Measurements from ENCODE around the gene VGF.

The VGF gene

GRCh38 chr7:101169838-101170551 lies 4.6 kb upstream of the VGF start (continued):
- TF ChIP-seq ZNF16 (tag by site-specific recombination; IDR thresholded peaks at IDR 0.05; ENCODE audit: low read depth): no peak
- TF ChIP-seq ZNF394 (tag by site-specific recombination; IDR thresholded peaks at IDR 0.05; ENCODE audit: borderline replicate concordance): no peak
- TF ChIP-seq REPIN1 (tag by site-specific recombination; IDR thresholded peaks at IDR 0.05; ENCODE audit: low read depth): no peak
- no peak for TF ChIP-seq WT1 (tag by site-specific recombination; IDR thresholded peaks at IDR 0.05)
- no peak; the same call in none of the 2 replicates for TF ChIP-seq ZNF629 (tag by site-specific recombination; IDR thresholded peaks at IDR 0.05)
- TF ChIP-seq ZBTB8A (tag by site-specific recombination; IDR thresholded peaks at IDR 0.05): no peak
- TF ChIP-seq ZNF2 (tag by site-specific recombination; IDR thresholded peaks at IDR 0.05): 0 out of 2 replicates have a peak, but pooled peaks have one; percentile 66
- no peak for TF ChIP-seq GFI1B (tag by site-specific recombination; IDR thresholded peaks at IDR 0.05)
- no peak for TF ChIP-seq OVOL3 (tag by site-specific recombination; IDR thresholded peaks at IDR 0.05)
- TF ChIP-seq ZFP3 (tag by site-specific recombination; IDR thresholded peaks at IDR 0.05; ENCODE audit: low read depth): no peak
- TF ChIP-seq ZNF555 (tag by site-specific recombination; conservative IDR thresholded peaks at IDR 0.05): no peak
- no peak for TF ChIP-seq ZNF658 (tag by site-specific recombination; IDR thresholded peaks at IDR 0.05)
- TF ChIP-seq ZNF362 (tag by site-specific recombination; IDR thresholded peaks at IDR 0.05): no peak
- no peak for TF ChIP-seq ZNF48 (tag by site-specific recombination; IDR thresholded peaks at IDR 0.05)
- TF ChIP-seq ZNF639 (tag by site-specific recombination; IDR thresholded peaks at IDR 0.05): peak; percentile 13; the same call in 1 of the 2 replicates
- TF ChIP-seq FEZF1 (tag by site-specific recombination; IDR thresholded peaks at IDR 0.05): no peak
- no peak for TF ChIP-seq RBAK (tag by site-specific recombination; IDR thresholded peaks at IDR 0.05)
- TF ChIP-seq YY2 (tag by site-specific recombination; IDR thresholded peaks at IDR 0.05): no peak
- TF ChIP-seq, protein P1, sequence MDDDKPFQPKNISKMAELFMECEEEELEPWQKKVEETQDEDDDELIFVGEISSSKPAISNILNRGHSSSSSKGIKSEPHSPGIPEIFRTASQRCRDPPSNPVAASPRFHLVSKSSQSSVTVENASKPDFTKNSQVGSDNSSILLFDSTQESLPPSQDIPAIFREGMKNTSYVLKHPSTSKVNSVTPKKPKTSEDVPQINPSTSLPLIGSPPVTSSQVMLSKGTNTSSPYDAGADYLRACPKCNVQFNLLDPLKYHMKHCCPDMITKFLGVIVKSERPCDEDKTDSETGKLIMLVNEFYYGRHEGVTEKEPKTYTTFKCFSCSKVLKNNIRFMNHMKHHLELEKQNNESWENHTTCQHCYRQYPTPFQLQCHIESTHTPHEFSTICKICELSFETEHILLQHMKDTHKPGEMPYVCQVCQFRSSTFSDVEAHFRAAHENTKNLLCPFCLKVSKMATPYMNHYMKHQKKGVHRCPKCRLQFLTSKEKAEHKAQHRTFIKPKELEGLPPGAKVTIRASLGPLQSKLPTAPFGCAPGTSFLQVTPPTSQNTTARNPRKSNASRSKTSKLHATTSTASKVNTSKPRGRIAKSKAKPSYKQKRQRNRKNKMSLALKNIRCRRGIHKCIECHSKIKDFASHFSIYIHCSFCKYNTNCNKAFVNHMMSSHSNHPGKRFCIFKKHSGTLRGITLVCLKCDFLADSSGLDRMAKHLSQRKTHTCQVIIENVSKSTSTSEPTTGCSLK (tag by site-specific recombination; IDR thresholded peaks at IDR 0.05): no peak
- TF ChIP-seq, protein P2, sequence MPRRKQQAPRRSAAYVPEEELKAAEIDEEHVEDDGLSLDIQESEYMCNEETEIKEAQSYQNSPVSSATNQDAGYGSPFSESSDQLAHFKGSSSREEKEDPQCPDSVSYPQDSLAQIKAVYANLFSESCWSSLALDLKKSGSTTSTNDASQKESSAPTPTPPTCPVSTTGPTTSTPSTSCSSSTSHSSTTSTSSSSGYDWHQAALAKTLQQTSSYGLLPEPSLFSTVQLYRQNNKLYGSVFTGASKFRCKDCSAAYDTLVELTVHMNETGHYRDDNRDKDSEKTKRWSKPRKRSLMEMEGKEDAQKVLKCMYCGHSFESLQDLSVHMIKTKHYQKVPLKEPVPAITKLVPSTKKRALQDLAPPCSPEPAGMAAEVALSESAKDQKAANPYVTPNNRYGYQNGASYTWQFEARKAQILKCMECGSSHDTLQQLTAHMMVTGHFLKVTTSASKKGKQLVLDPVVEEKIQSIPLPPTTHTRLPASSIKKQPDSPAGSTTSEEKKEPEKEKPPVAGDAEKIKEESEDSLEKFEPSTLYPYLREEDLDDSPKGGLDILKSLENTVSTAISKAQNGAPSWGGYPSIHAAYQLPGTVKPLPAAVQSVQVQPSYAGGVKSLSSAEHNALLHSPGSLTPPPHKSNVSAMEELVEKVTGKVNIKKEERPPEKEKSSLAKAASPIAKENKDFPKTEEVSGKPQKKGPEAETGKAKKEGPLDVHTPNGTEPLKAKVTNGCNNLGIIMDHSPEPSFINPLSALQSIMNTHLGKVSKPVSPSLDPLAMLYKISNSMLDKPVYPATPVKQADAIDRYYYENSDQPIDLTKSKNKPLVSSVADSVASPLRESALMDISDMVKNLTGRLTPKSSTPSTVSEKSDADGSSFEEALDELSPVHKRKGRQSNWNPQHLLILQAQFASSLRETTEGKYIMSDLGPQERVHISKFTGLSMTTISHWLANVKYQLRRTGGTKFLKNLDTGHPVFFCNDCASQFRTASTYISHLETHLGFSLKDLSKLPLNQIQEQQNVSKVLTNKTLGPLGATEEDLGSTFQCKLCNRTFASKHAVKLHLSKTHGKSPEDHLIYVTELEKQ (tag by site-specific recombination; IDR thresholded peaks at IDR 0.05; ENCODE audit: borderline replicate concordance): no peak
- TF ChIP-seq ZSCAN16 (tag by site-specific recombination; IDR thresholded peaks at IDR 0.05): no peak
- no peak for TF ChIP-seq ZNF747 (tag by site-specific recombination; IDR thresholded peaks at IDR 0.05)
- no peak; the same call in 1 of the 2 replicates for TF ChIP-seq SCRT1 (tag by site-specific recombination; IDR thresholded peaks at IDR 0.05; ENCODE audit: borderline replicate concordance)
- TF ChIP-seq ATF2 (tag by site-specific recombination; IDR thresholded peaks at IDR 0.05; ENCODE audit: low read depth): no peak
- TF ChIP-seq ZNF23 (tag by site-specific recombination; IDR thresholded peaks at IDR 0.05; ENCODE audit: borderline replicate concordance): no peak
- TF ChIP-seq ZNF670 (tag by site-specific recombination; IDR thresholded peaks at IDR 0.05; ENCODE audit: low read depth): no peak
- peak; percentile 50 for TF ChIP-seq ZEB2 (tag by site-specific recombination; IDR thresholded peaks at IDR 0.05)
- TF ChIP-seq OSR2 (tag by site-specific recombination; IDR thresholded peaks at IDR 0.05): no peak
- no peak for TF ChIP-seq ZFP37 (tag by site-specific recombination; IDR thresholded peaks at IDR 0.05)
- TF ChIP-seq ZNF521 (tag by site-specific recombination; IDR thresholded peaks at IDR 0.05): no peak
- TF ChIP-seq ZNF37A (tag by site-specific recombination; IDR thresholded peaks at IDR 0.05): no peak
- TF ChIP-seq ZNF585B (tag by site-specific recombination; IDR thresholded peaks at IDR 0.05): no peak

Measured in HEK293 (cell line).